Stimulated activated CD4-positive, alpha-beta T cell treated with anti-CD3 and anti-CD28 coated beads, Interleukin-1b, Interleukin-23, amount 100 ng/mL, for 48 hours (primary cell): ENCODE results near the gene RAET1G.
"Not testable (repeated sequence)": the region's sequence is repeated elsewhere in the genome, so short reads cannot be mapped to it uniquely, and the experiment has no call there.

Source experiments
- DNase-seq: peaks from one replicate; pipeline ENCODE4 v3.0.0-alpha.2; 2020

Gene RAET1G

DNA sequence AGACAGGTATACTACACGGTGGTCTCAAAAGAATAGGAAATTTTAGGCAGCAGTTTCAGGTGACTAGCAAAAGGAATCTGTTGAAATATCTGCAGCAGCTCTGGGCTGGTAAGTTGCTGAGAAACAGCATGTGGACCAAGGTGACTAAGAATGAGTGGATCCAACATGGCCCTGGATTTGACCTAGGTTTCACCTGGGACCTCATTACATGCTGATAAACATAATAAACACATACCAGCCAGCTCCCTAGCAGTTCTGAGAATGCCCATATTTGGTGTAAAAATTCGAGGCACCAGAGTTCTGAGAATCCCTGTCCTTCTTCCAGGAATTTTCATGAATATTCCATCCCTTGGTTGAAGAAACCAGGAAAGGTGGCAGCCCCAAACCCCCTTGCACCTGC lies 30.5 kb upstream of the RAET1G start:
- not testable (repeated sequence) for DNase-seq

DNA sequence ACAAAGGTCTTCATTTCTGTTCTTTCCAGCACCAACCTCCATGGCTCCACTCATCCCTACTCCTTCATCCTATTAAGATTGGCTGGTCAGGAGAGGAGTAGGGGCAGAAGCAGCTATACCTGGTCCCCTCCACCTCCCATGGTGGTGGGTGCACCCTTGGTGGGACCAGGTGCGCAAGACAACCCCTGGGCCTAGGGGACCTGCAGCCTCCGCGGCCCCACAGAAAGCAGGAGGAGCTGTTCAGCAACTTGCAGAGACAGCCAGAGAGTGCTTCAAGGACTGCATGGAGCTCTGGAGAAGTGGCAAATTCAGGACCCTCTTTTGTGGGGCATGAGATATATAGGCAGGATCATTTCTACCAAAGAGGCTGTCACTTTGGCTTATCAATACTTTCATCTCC lies 28.7 kb upstream of the RAET1G start:
- DNase-seq, result no peak

DNA sequence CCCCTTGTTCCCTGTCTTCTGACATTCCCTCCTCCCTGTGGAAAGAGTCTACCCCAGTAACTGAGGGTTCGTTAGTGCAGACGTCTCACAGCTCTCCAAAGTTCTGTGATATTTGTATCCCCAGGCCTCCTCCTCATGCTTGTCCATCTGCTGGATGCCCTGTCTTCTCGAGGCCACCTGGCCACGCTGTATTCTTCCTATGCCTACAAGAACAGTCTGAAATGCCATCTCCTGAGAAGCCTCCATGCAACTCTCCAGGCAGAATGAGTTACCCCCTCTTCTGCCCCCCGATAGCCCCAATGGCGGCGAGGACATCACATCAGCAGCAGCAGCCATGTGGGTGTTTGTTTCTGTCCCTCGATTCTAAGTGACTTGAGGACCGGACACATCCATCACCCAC lies 28.2 kb upstream of the RAET1G start:
- no peak for DNase-seq

DNA sequence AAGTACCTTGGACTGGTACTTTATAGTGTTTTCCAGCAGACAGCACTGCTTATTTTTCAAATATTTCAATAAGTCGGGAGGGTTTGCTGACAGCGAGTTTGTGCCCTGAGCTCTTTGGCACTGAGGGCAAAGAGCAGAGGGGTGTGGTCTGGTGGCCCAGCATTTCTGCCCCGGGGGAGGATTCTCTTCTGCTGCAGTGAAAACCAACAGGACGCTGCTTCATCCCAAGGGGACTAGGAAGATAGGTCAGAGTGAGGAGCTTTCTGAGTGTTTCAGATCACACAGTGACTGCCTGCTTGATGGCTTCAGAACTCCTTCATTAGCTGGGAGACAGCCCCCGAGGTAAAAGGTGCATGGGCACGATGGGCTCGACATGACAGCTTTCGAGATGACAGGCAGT lies 27.5 kb upstream of the RAET1G start:
- DNase-seq, result no peak

DNA sequence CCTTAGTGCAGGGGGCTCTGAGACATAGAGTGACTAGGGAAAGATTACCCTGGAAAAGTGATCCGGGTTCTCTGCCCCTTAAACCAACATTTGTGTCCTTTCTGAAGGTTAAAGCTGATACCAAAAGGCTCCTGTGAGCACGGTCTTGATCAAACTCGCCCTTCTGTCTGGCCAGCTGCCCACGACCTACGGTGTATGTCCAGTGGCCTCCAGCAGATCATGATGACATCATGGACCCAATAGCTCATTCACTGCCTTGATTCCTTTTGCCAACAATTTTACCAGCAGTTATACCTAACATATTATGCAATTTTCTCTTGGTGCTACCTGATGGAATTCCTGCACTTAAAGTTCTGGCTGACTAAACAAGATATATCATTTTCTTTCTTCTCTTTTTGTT lies 25.7 kb upstream of the RAET1G start:
- no peak for DNase-seq

DNA sequence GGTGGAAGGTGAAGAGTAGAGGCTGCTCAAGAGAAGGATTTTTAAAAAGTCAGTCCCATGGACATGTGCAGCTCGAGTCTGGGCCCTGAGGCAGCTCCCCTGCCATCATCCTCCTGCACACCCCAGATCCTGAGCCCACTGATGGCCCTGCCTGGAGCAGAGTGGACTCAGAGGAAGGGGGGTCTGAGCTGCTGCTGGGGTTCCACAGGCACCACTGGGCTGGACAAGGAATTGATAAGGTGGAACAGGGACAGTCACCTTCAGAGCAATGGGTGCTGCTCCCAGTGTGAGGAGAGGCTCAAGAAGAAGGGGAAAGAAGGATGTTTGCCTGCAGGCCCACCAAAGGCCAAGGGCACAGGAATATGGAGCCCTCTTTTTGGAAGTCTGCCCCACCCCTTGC lies 25.1 kb upstream of the RAET1G start:
- DNase-seq, result no peak

DNA sequence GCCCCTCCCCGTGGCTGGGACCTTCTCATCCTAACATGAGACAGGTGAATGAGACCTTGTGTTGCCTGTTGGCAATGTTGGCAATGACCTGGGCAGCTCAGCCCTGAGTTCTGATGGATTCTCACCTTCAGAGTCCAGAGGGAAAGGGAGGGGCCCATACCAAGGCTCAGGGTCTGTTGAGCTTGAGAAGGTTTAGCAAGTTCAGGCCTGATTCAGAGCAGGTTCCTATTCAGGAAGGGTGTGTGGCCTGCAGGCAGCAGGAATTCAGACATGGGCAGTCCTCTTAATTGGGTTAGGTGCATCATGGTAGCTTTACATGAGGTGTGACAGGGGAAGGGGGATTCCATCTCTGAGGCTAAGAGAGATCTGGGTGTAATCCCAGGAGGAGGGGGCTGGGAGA lies 24.6 kb upstream of the RAET1G start:
- DNase-seq, result not testable (repeated sequence)

DNA sequence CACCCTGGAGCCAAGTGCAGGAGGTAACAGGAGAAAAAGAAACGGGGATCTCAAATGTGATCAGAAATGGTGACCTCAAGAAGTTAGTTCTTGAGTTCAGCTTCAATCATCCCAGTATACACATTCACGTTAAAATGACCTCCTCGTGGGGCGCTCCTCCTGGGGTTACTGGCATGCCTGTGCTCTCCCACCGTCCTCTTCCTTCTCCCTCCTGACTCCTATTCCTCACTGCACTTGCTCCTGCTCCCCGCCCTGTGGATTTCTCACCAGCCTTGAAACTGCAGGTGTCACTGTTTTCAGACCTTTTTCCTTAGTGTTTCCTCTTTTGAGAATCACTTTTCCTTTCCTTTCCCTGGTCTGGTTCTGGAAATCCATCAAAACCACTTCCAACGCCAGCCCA lies 23.7 kb upstream of the RAET1G start:
- DNase-seq, result not testable (repeated sequence)

DNA sequence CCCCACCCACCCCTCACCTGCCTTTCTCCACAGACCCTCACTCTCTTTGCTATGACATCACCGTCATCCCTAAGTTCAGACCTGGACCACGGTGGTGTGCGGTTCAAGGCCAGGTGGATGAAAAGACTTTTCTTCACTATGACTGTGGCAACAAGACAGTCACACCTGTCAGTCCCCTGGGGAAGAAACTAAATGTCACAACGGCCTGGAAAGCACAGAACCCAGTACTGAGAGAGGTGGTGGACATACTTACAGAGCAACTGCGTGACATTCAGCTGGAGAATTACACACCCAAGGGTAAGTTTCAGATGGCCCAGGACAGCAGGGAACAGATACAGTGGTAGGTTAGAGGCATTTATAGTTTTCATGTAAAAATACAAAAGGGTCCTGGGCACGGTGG lies 22.4 kb upstream of the RAET1G start:
- DNase-seq, result not testable (repeated sequence)

DNA sequence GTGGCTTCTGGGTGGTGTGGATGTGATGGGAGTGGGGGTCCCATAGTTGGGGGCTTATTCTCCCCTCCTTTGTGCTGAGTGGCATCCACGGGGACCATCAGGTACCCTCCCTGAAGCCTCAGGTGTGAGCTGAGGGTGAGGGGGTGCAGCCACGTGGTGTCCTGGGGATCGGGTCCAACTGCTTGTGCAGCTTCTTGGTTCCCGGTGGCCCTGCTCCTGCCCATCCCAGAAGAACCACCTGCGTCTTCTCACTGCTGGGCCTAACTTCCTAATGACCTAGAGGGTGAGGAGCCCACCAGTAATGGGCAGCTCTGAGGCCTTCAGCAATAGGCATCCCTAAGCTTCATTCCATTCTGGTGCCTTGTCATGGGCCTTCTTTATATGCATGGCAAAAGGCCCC lies 20.4 kb upstream of the RAET1G start:
- not testable (repeated sequence) for DNase-seq

DNA sequence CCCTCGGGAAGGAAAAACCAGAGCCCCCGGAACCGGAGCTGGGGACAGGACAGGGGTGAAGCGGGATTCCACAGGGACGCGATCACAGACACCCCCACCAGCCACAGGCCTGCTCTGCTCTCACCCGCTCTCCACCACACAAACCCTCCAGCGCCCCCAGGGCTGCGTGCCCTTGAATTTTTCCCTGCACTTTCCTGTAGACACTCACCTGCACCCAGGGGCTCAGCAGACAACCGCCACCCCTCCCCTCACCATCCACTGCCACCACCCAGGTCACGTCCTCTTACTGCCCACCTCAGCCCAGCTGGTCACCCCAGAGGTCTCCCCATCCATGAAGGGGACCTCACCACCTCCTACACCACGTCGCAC lies 19.5 kb upstream of the RAET1G start:
- no peak for DNase-seq

DNA sequence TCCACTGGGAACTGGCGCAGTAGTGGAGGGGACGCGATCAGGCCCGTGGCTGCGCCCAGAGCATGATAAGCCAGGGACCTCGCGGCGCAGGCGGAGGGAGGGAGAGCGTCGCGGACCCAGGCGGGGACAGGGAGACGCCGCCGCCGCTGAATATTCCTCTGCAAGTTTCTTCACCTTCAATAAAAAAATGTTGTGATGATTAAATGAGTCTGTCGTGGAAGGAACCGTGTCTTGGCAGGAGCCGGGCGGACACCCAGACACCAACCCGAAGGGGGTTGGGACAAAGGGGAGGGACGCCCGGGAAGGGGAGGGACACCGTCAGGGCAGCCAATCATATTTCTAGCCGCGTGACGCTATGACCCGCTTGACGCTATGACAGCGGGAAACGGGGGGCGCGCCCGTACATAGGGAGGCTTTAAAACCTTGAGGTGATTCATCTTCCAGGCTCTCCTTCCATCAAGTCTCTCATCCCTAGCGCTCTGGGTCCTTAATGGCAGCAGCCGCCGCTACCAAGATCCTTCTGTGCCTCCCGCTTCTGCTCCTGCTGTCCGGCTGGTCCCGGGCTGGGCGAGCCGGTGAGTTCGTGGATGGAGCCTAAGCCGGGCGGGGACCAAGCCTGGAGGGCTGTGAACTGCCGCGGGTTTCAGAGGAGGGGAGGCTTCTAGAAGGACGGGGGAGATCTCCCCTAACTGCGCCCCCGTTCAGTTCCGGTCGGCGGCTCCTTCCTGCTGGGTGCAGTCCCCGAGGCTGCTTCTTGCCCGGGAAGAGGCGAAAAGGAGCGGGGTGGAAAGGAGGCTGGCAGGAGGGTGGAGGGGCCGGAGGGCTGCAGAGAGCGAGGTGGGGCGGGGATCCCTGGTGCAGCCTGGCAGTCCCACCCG lies 18.9 kb upstream of the RAET1G start, which contains the start of gene ULBP2:
Gene ULBP2, plus strand, starts transcription at position 432 of the 878 bp plus-strand sequence. Its CDS starts 59 bp downstream, at position 491.
- DNase-seq, result peak; percentile 88

DNA sequence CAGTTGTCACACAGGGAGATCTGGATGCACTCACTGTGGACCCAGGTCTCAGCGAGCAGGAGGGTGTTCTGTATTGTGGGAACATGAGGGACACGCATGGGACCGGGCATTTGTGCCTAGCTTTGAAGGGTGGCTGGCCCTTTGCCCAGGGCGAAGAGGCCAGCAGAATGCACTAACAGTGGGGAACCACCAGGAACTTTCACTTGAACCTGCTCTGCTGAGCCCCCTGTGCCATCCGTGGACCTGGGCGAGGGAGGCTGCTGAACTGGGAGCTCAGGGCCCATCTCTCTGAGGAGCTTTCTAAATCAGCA lies 17.7 kb upstream of the RAET1G start:
- DNase-seq, result no peak

DNA sequence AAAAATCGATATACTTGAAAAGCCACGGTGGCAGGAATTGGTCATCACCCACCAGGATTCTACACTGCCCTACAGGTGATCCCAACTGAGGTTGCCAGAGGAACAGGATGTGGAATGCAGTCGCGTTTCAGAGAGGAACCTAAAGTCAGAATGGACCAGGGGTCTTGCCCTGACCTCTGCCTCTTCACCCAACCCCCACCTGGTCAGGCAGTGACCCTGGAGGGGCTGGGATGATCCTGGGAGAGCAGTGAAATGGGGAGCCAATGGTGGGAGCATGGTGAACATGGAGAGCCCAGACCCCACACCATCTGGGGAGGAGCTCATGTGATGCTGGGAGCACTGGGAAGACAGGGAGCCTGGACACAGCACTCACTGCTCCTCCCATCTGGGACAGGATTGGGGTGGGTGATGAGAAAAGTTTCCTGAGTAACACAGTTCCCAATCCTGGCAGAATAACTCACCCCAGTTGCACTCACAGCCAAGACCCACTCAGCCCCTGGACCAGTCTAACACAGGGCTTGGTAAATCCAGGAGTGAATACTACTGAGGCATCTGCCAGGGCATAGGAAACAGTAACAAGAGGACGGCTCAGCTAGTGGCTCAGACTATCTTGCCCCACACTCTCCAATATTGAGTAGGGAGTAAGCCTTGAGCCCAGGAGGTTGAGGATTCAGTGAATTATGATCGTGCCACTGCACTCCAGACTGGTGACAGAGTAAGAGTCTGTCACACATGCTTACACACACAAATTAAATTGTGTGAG lies 17.2 kb upstream of the RAET1G start:
- no peak for DNase-seq

DNA sequence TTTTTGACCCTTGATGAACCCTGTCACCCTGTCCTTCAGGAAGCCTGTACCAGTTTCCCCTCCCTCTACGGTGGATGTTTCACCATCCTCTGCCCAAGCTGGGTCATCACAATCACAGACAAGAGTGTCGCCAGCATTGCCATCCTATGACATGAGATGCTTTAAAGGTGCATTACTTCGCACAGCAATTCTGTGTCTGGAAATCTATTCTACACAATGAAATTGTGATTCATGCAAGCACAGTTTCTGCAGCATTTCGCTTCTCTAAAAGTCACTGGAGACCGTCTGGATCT lies 16.4 kb upstream of the RAET1G start:
- DNase-seq, result no peak

DNA sequence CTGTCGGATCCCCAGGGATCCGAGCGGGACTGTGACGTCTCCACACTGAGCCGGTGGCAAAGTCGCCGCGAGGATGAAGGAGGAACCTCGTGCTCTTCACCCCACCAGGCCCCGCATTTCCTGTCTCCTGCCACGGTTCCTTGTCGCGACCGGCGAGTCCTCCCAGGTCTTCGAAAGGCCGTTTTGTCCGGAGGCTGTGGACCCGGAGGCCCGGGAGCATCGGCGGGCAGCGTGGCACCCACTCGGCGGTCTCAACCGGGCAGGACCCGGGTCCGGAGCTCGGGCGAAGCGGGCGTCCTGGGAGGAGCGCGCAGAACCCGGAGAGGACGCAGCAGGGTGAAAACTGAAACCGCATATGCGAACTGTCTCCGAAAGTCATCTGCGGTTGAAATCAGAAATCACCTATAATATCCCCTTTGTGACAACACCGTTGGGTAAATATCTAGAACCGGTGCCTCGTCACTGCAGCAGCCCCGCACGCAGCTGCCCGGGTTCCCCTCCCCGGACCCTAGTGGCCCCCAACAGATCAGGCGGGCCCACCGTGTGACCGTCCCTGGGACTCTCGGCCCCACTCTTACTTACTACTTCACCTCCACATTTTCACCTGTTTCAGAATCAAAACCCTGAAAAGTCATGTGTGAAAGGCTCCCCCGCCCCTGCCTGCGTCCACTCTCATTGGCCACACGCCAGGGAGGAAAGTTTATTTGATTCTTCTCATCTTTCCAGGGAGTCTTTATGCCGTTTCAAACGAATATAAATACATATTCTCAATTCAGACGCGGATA lies 15.8 kb upstream of the RAET1G start:
- DNase-seq, result peak; percentile 23

DNA sequence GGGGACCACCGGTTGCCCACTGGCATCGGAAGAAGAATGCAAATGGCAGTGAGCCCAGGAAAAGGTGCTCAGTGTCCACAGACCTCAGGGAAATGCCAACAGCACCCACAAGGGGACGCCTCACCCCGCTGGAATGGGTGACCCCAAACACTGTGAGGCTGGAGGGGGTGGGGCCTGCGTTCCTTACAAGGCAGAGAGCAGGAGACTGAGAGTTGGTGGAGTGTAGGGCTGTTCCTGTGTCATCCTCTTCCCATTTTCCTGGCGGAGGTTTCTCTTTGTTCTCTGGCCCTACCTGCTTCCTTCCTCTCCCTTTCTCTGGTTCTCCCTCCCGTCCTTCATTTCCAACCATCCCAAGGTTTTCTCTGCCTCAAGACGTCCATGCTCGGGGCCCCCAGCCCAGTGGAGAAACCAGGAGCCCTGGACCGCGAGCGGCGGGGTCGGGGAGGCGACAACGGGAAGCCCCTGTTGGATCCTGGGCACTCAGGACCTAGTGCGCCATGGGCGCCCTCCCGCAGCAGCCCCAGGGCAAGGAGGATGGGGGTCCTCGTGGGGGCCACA lies 15.2 kb upstream of the RAET1G start:
- not testable (repeated sequence) for DNase-seq

DNA sequence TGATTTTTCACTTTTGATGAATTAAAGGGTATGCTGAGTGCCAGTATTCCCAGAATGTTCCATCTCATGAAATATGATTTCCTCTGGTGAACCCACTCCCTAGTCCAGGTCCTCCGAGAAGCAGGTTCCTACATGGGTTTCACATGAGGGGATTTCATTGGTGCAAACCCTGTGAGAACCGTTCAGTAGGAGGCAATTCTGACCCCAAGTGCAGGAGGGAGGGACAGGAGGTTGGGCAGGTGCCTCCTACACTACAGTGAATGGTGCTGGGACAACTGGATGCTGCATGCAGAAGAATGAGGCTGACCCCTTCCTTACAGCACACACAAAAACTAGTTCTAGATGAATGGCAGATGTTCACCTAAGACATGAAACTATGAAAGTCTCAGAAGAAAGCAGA lies 13.8 kb upstream of the RAET1G start:
- no peak for DNase-seq

DNA sequence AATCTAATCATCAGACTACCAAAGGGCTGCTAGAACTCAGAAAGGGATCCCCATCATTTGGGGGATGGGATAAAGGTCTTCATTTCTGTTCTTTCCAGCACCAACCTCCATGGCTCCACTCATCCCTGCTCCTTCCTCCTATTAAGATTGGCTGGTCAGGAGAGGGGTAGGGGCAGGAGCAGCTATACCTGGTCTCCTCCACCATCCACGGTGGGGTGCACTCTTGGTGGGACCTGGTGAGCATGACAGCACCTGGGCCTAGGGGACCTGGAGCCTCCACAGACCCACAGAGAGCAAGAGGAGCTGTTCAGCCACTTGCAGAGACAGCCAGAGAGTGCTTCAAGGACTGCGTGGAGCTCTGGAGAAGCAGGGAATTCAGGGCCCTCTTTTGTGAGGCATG lies 12.7 kb upstream of the RAET1G start:
- DNase-seq, result no peak

DNA sequence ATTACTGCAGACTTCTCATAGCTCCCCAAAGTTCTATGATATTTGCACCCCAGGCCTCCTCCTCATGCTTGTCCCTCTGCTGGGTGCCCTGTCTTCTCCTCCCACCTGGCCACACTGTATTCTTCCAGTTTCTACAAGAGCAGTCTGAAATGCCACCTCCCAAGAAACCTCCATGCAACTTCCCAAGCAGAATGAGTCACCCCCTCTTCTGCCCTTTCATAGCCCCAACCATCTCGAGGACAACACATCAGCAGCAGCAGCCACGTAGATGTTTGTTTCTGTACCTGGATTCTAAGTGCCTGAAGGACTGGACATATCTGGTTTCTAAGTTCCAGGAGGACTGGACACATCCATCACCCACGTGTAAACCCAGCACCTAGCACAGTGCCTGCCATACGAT lies 12.3 kb upstream of the RAET1G start:
- DNase-seq, result no peak

DNA sequence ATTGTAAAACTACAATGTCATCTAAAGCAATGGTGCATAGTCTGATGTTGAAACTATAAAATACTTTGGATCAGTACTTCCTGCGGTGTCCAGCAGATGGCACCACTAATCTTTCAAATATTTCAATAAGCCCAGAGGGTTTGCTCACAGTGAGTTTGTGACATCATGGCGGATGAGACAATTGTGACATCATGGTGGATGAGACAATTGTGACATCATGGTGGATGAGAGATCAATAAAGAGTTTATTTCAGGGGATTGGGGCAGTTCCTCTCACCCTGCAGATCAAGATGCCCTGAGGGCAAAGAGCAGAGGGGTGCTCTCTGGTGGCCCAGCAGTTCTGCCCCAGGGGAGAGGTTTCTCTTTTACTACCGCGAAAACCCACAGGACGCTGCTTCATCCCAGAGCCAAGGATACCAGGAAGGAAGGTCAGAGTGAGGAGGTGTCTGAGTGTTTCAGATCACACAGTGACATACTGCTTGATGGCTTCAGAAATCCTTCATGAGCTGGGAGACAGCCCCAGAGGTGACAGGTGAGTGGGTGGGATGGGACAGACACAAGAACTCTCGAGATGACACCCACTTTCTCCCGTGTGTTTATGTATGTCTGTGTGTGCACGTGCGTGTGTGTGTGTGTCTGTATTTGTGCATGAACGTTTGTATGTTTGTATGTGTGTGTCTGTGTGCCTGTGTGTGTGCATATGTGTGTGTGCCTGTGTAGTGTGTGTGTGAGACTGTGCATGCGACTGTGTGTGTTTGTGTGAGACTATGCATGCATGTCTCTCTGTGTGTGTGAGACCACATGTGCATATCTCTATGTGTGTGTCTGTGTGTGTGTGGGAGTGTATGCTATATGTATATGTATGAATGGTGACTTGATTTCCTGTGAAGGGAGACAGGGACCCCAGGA lies 11.6 kb upstream of the RAET1G start:
- peak; percentile 64 for DNase-seq

DNA sequence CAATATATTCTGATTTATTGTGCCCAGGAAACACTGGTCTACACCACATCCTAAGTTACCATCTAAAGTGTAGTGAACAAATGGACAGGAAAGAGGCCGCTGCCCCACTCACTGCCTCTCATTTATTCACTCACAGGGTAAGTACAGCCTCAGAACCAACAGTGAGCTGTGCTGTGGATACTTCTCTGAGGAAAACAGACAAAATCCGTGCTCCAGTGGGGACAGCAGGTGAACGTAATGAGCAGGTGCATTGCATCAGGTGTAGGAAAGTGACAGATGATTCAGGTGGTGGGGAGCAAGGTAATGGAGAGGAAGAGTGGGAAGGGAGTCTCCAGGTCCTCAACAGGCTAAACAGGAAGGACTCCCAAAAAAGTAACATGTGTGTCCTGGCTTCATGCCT lies 10.5 kb upstream of the RAET1G start:
- no peak for DNase-seq
